HCT116 (cell line): ENCODE data around the gene MAPKAP1. TPM values are rescaled to one million over a fixed set of nuclear protein-coding genes. Genes with fewer than 3 reads are reported as not detected.
"Not testable (repeated sequence)": the region's sequence is repeated elsewhere in the genome, so short reads cannot be mapped to it uniquely, and the experiment has no call there.

ENCODE experiments used
- ATAC-seq: fragments of 200-7000 bp; cut with Tn5 transposase; 2 replicates; pipeline ENCODE4 v1.9.1; 2020; ENCODE audit warnings: mild to moderate bottlenecking, moderate library complexity
- BruUV-seq: library from RNA; stranded (reverse); fragments of 400-500 nt; replicated peaks from 2 replicates; lab custom pipeline; 2021; lab: Mats Ljungman, UMichigan
- CTCF ChIA-PET: fragments of 300-600 bp; sonication (Branson Sonifier 250); formaldehyde crosslinking; loops from one replicate; lab custom pipeline; 2021; ENCODE audit warnings: antibody characterized with exemption; lab: Charles Lee
- POLR2A ChIA-PET: fragments of 300-600, 350-600 bp; sonication (Branson Sonifier 250); formaldehyde crosslinking; loops from one replicate; lab custom pipeline; 2021; ENCODE audit warnings: antibody characterized with exemption; lab: Charles Lee
- RAD21 ChIA-PET, 2 experiments: fragments of 300-600 bp; sonication (Branson Sonifier 250); formaldehyde crosslinking; loops; one replicate each; lab custom pipeline; 2023; ENCODE audit warnings: low total read pairs in 2 of 2; ENCODE audit not compliant: uncharacterized antibody in 2 of 2, unreplicated experiment in 2 of 2, low non-redundant PET in 1 of 2; lab: Charles Lee
- DNase-seq: peaks from one replicate; pipeline ENCODE4 v3.0.0-alpha.2; 2010; ENCODE audit warnings: low read depth, low spot score
- H2AFZ ChIP-seq: fragments of 200-600 bp; shearing (Covaris generic), sonication (generic); 2 replicates; pipeline ENCODE4 v1.6.1; 2017; ENCODE audit warnings: low read depth, mixed run types, mixed read lengths, antibody characterized with exemption, low read length; ENCODE audit not compliant: poor library complexity, severe bottlenecking
- H3K27ac ChIP-seq: 2 replicates; pipeline ENCODE4 v1.5.1; 2012; ENCODE audit warnings: low read depth, low read length
- H3K27me3 ChIP-seq: fragments of 200-600 bp; sonication (generic); 2 replicates; pipeline ENCODE4 v1.6.1; 2016; ENCODE audit warnings: mixed run types, low read length, mixed read lengths; ENCODE audit not compliant: insufficient read depth
- H3K36me3 ChIP-seq, 2 experiments: fragments of 200-500 bp in 1 of 2; fragments of 200-600 bp in 1 of 2; sonication (Bioruptor generic) in 1 of 2; sonication (generic) in 1 of 2; 2 replicates each; pipeline versions ENCODE4 v1.5.1 to v1.6.1; 2014 to 2016; ENCODE audit warnings: low read length in 2 of 2, inconsistent platforms in 1 of 2, mixed read lengths in 1 of 2, mixed run types in 1 of 2; ENCODE audit not compliant: insufficient read depth in 2 of 2, control insufficient read depth in 1 of 2
- H3K4me1 ChIP-seq, 2 experiments: fragments of 200-600 bp in 1 of 2; sonication (generic) in 1 of 2; 2 replicates each; pipeline versions ENCODE4 v1.5.1 to v1.6.1; 2012 to 2017; ENCODE audit warnings: low read length in 2 of 2, inconsistent platforms in 1 of 2, mild to moderate bottlenecking in 1 of 2, mixed read lengths in 1 of 2, mixed run types in 1 of 2, moderate library complexity in 1 of 2; ENCODE audit not compliant: insufficient read depth in 2 of 2, control insufficient read depth in 1 of 2
- H3K4me2 ChIP-seq: fragments of 200-600 bp; sonication (generic); 2 replicates; pipeline ENCODE4 v1.6.1; 2017; ENCODE audit warnings: mixed run types, low read length, mixed read lengths
- H3K4me3 ChIP-seq, 2 experiments: fragments of 200-600 bp in 1 of 2; sonication (generic) in 1 of 2; replicated peaks in 1 of 2; 2 replicates each; pipeline ENCODE4 v1.5.1; 2011 to 2016; ENCODE audit warnings: low read length in 2 of 2, control low read depth in 1 of 2, low read depth in 1 of 2, mild to moderate bottlenecking in 1 of 2, mixed read lengths in 1 of 2, mixed run types in 1 of 2
- H3K79me2 ChIP-seq: fragments of 200-600 bp; sonication (generic); 2 replicates; pipeline ENCODE4 v1.6.1; 2017; ENCODE audit warnings: mild to moderate bottlenecking, mixed run types, low read length, moderate library complexity, mixed read lengths; ENCODE audit not compliant: insufficient read depth
- H3K9ac ChIP-seq: fragments of 200-600 bp; sonication (generic); 2 replicates; pipeline ENCODE4 v1.6.1; 2016; ENCODE audit warnings: low read length, mixed read lengths
- H3K9me2 ChIP-seq: fragments of 200-600 bp; sonication (generic), shearing (Covaris generic); 2 replicates; pipeline ENCODE4 v1.6.1; 2017; ENCODE audit warnings: mixed run types, mild to moderate bottlenecking, moderate library complexity; ENCODE audit not compliant: insufficient read depth
- H3K9me3 ChIP-seq, 2 experiments: fragments of 200-500 bp in 1 of 2; fragments of 200-600 bp in 1 of 2; sonication (Bioruptor generic) in 1 of 2; sonication (generic) in 1 of 2; 2 replicates each; pipeline ENCODE4 v1.6.1; 2014 to 2017; ENCODE audit warnings: low read length in 2 of 2, mixed read lengths in 2 of 2, inconsistent platforms in 1 of 2, low read depth in 1 of 2, mild to moderate bottlenecking in 1 of 2, mixed run types in 1 of 2, moderate library complexity in 1 of 2; ENCODE audit not compliant: control insufficient read depth in 1 of 2, insufficient read depth in 1 of 2
- H4K20me1 ChIP-seq: fragments of 200-600 bp; sonication (generic), shearing (Covaris generic); 2 replicates; pipeline ENCODE4 v1.6.1; 2017; ENCODE audit warnings: mixed run types, mild to moderate bottlenecking, moderate library complexity; ENCODE audit not compliant: insufficient read depth
- ATF3 ChIP-seq: IDR thresholded peaks from 2 replicates; pipeline ENCODE4 v1.6.1; 2012
- CEBPB ChIP-seq: IDR thresholded peaks from 2 replicates; pipeline ENCODE4 v1.6.1; 2012; ENCODE audit warnings: low read depth
- CTCF ChIP-seq, 3 experiments: fragments of 200-600 bp in 1 of 3; sonication (generic) in 1 of 3; IDR thresholded peaks in 2 of 3; conservative IDR thresholded peaks in 1 of 3; 2 replicates each; pipeline ENCODE4 v1.5.1; 2012 to 2017; ENCODE audit warnings: low read depth in 2 of 3, low read length in 2 of 3, antibody characterized with exemption in 1 of 3, borderline replicate concordance in 1 of 3, control low read depth in 1 of 3, mild to moderate bottlenecking in 1 of 3, mixed read lengths in 1 of 3, mixed run types in 1 of 3, moderate library complexity in 1 of 3; ENCODE audit not compliant: insufficient read depth in 1 of 3
- EGR1 ChIP-seq: IDR thresholded peaks from 2 replicates; pipeline ENCODE4 v1.6.1; 2012; ENCODE audit warnings: low read depth
- JUND ChIP-seq: IDR thresholded peaks from 2 replicates; pipeline ENCODE4 v1.6.1; 2012
- POLR2A ChIP-seq: IDR thresholded peaks from 2 replicates; pipeline ENCODE4 v1.7.0; 2011; ENCODE audit warnings: borderline replicate concordance; ENCODE audit not compliant: insufficient read depth, insufficient read length; ENCODE audit errors: extremely low read depth
- REST ChIP-seq: IDR thresholded peaks from 2 replicates; pipeline ENCODE4 v1.6.1; 2012; ENCODE audit warnings: low read depth
- SIN3A ChIP-seq: IDR thresholded peaks from 2 replicates; pipeline ENCODE4 v1.6.1; 2012; ENCODE audit warnings: low read depth
- SP1 ChIP-seq: IDR thresholded peaks from 2 replicates; pipeline ENCODE4 v1.6.1; 2012; ENCODE audit warnings: low read depth
- SRF ChIP-seq: IDR thresholded peaks from 2 replicates; pipeline ENCODE4 v1.6.1; 2012; ENCODE audit warnings: low read depth
- TCF7L2 ChIP-seq: IDR thresholded peaks from 2 replicates; pipeline ENCODE4 v1.7.0; 2011; ENCODE audit warnings: borderline replicate concordance, inconsistent platforms; ENCODE audit not compliant: insufficient read depth, insufficient read length; ENCODE audit errors: extremely low read depth
- YY1 ChIP-seq: IDR thresholded peaks from 2 replicates; pipeline ENCODE4 v1.6.1; 2011; ENCODE audit warnings: low read length, low read depth, moderate library complexity, mild to moderate bottlenecking; ENCODE audit not compliant: insufficient replicate concordance; ENCODE audit errors: extremely low read depth
- ZBTB33 ChIP-seq: IDR thresholded peaks from 2 replicates; pipeline ENCODE4 v1.6.1; 2011; ENCODE audit warnings: mild to moderate bottlenecking, low read length, moderate library complexity; ENCODE audit not compliant: insufficient replicate concordance; ENCODE audit errors: extremely low read depth
- ZFX ChIP-seq: fragments of 450-650 bp; IDR thresholded peaks from 2 replicates; pipeline ENCODE4 v1.6.1; 2017
- ZNF274 ChIP-seq: fragments of 200-500 bp; sonication (Bioruptor generic); IDR thresholded peaks from 2 replicates; pipeline ENCODE4 v1.6.1; 2014; ENCODE audit warnings: mild to moderate bottlenecking, low read depth, low read length, inconsistent platforms
- intact Hi-C: fragments of 100-400 bp; cut with micrococcal nuclease; formaldehyde crosslinking; loops from 2 replicates; pipeline ENCODE4 v1.10.0; 2022
- total RNA-seq: library from RNA; stranded (reverse); gene quantifications from one replicate; pipeline ENCODE4 v1.2.1, GENCODE V29; 2021; ENCODE audit not compliant: unreplicated experiment

MAPKAP1 gene
- total RNA-seq, 1 experiment from 2014 or later, result 72.5 TPM

- H3K4me2 ChIP-seq, result no peak overlapping the region
- peaks cover 5% of the 10 kb centered on the region; the same call in 1 of the 2 replicates for H4K20me1 ChIP-seq
- H3K27me3 ChIP-seq, result no peaks in the 10 kb centered on the region
- no peak overlapping the region for H3K27ac ChIP-seq
- H3K9me2 ChIP-seq, result no peaks in the 10 kb centered on the region
- H3K9me3 ChIP-seq, result no peaks in the 10 kb centered on the region
- peaks cover 83% of the 10 kb centered on the region for H3K79me2 ChIP-seq
- no peak for TF ChIP-seq JUND
- no peak for TF ChIP-seq ATF3
- no peak for TF ChIP-seq ZNF274
- TF ChIP-seq CTCF (IDR thresholded peaks at IDR 0.05 in 2 of 3, conservative IDR thresholded peaks at IDR 0.05 in 1 of 3; ENCODE audit: borderline replicate concordance in 1 of 3, insufficient read depth in 1 of 3, low read depth in 2 of 3, low read length in 2 of 3), result no peak
- no peak for TF ChIP-seq REST
- TF ChIP-seq CEBPB, result no peak
- no peak for TF ChIP-seq SIN3A
- no peak for TF ChIP-seq YY1
- TF ChIP-seq SP1, result no peak
- TF ChIP-seq SRF, result no peak
- TF ChIP-seq EGR1, result no peak
- TF ChIP-seq ZFX, result no peak
- TF ChIP-seq TCF7L2, result no peak
- no peak for TF ChIP-seq ZBTB33
- no peak for TF ChIP-seq POLR2A
- intact Hi-C loops, result no loop called here
- DNase-seq (no peak), ATAC-seq (no peak)
- ChIA-PET POLR2A (no interaction called here), CTCF (no interaction called here), RAD21 (no interaction called here)
- H3K4me3 ChIP-seq, result no peak overlapping the region
- no peak overlapping the region for H2AFZ ChIP-seq
- H3K9ac ChIP-seq, result no peak overlapping the region
- no TSS peak for BruUV-seq
- no peaks in the 10 kb centered on the region for H3K36me3 ChIP-seq
- no peaks in the 10 kb centered on the region for H3K4me1 ChIP-seq
These were observed 12.5 kb downstream of the MAPKAP1 start for GRCh38 chr9:125694478-125694877.

- intact Hi-C loops, H3K4me3 ChIP-seq, ATAC-seq, DNase-seq, BruUV-seq, POLR2A ChIA-PET, H3K9me2 ChIP-seq, RAD21 ChIA-PET, H3K27ac ChIP-seq, H3K9ac ChIP-seq, H4K20me1 ChIP-seq, H3K36me3 ChIP-seq, H3K4me1 ChIP-seq, H3K27me3 ChIP-seq, H2AFZ ChIP-seq, H3K9me3 ChIP-seq, CTCF ChIA-PET, H3K4me2 ChIP-seq: not testable (repeated sequence)
- H3K79me2 ChIP-seq, result peaks cover 79% of the 10 kb centered on the region
These were observed 13.5 kb downstream of the MAPKAP1 start for GRCh38 chr9:125693492-125693891.
